Spleen (tissue), 7 donors: ENCODE measurements around the gene POLR2H.

Experiments
- CTCF ChIP-seq, 11 experiments: fragments of 200-600 bp in 7 of 11; fragments of 450-650 bp in 4 of 11; sonication (generic) in 4 of 11; IDR thresholded peaks in 8 of 11; conservative IDR thresholded peaks in 3 of 11; 1 replicate in 7 of 11; 2 replicates in 4 of 11; pipeline versions ENCODE4 v1.4.0 to v1.8.0; 2016 to 2021; ENCODE audit warnings: antibody characterized with exemption in 11 of 11, inconsistent platforms in 4 of 11, mild to moderate bottlenecking in 1 of 11
- POLR2AphosphoS5 ChIP-seq, 3 donors: sonication (generic); formaldehyde crosslinking; IDR thresholded peaks; one replicate each; pipeline ENCODE4 v1.5.1; 2017; ENCODE audit warnings: antibody characterized with exemption in 3 of 3
- donor health status: DM: no; HTN: no; CAD: no; lungs with moderate emphysema.
- donor health status: DM: no; HTN: no; CAD: no.
- donor health status: DM: no; HTN: no; CAD: no.

- TF ChIP-seq CTCF (IDR thresholded peaks at IDR 0.05 in 8 of 11, conservative IDR thresholded peaks at IDR 0.05 in 3 of 11) (no peak), POLR2AphosphoS5 (IDR thresholded peaks at IDR 0.05) (no peak)
Observed at GRCh38 chr3:184389935-184390528, 28.5 kb downstream of the POLR2H start.
